A204.1 (cell line): ENCODE data around the gene STMN1.
"Not testable (repeated sequence)": the region's sequence is repeated elsewhere in the genome, so short reads cannot be mapped to it uniquely, and the experiment has no call there.

Source experiments
- FAIRE-seq: peaks from 2 replicates; lab custom pipeline; 2012; peaks lifted over from hg19 to GRCh38; lab: Jason Lieb, UNC

STMN1 gene

GRCh38 chr1:25905680-25906643, at the start of gene STMN1:
Gene STMN1 (minus strand): TSS chr1:25906419. CDS start chr1:25904676, 1,743 bp downstream.
- no peak for FAIRE-seq

GRCh38 chr1:25955553-25955952, 49.3 kb upstream of the STMN1 start:
- no peak for FAIRE-seq

GRCh38 chr1:25954282-25954938, 48.2 kb upstream of the STMN1 start:
- no peak for FAIRE-seq

DNA sequence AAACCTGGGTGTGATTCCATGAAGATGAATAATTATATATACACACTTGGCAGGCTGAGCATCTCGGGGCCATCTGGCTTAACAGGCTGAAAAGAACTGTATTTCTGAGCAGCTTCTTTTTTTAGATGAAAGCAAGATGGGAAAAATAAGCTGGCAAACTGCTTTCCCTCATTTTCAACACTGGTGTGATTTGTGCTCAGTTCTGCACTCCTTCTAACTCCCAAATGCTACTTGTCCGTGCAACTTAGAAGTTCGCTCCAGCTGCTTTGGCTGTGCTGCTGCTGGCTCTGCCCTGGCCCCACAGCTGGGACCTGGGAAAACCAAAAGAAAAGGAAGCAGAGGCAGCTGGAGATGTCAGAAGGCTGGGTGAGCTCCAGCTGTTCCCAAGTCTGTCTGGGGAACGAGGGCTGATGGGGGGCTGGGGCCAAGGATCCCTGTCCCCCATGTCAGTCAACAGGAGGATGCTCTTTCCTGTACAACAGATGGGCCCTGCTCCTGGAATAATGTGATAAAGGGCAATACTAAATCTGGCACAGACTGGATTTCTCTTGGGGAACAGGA, 46.7 kb upstream of the STMN1 start:
- FAIRE-seq, result no peak

GRCh38 chr1:25948641-25949040, 42.4 kb upstream of the STMN1 start:
- no peak for FAIRE-seq

GRCh38 chr1:25947027-25947426, 40.8 kb upstream of the STMN1 start:
- FAIRE-seq, result no peak

- no peak for FAIRE-seq
Measured at GRCh38 chr1:25945761-25946160, 39.5 kb upstream of the STMN1 start.

- FAIRE-seq, result no peak
Measured at GRCh38 chr1:25944986-25945385, 38.8 kb upstream of the STMN1 start.

DNA sequence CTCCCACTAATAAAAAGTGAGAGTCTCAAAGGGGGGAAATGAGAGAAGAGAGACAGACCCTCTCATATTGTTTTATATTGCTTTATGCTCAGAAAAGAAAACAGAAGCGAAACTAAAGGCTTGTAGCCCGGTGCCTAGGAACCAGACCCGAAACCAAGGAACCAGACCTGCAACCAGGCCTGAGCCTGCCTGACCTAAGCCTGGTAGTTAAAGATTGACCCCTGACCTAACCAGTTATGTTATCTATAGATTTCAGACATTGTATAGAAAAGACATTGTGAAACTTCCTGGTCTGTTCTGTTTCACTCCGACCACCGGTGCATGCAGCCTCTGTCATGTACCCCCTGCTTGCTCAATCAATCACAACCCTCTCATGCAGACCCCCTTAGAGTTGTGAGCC, 37.3 kb upstream of the STMN1 start:
- FAIRE-seq, result not testable (repeated sequence)

DNA sequence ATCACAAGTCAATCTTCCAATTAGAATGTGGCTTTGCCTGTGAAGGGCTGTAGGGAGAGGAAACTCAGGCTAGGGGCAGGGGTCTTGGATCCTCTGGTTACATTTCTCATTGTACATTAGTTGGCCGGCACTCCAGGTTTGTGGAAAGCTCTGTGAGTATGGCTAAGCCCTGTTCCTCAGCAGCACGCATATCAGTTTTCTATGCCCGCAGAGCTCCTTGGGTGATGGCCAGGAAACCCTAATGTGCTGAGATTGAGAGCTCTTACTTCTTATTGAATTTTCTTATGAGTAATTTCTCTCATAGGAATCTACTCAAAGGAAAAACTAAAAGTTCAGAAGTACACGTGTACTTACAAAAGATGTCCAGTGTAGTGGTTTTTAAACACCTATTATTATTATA, 30.7 kb upstream of the STMN1 start:
- no peak for FAIRE-seq

GRCh38 chr1:25933479-25934365, 27.5 kb upstream of the STMN1 start:
- FAIRE-seq, result no peak

GRCh38 chr1:25932811-25933400, 26.7 kb upstream of the STMN1 start:
- not testable (repeated sequence) for FAIRE-seq

DNA sequence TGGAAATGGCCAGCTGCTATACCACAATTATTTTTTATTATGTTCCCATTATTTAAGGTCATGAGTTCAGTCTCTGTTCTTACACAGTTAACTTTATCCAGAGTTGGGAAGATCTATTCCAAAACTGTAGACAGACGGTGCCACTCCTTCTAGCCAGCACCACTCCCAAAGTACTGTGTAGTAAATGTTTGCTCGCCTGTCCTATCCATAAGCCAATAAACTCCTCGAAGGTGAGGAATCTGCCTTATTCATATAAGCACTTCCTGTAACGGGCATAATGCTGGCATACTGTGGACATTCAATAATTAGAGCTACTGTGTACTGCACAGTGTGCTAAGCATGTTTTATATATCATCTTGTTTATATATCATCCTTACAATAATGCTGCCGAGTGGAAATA, 26.1 kb upstream of the STMN1 start:
- FAIRE-seq, result no peak

DNA sequence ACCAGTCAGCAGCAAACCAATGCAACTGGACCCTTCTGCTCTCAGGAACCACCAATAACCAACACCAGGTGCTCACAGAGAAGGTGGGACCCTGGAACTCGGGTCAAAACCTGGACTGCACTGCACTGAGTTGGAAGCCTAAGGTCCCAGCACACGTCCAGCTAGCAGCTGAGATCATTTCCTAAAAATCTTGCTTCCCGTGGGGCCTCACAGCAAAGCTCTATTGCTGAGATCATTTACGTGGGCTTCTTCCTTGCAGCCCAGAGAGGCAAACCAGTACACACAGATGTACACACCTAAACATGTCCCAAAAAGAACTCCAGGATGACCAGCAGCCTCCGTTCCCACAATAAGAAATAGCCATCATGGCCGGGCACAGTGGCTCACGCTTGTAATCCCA, 22.8 kb upstream of the STMN1 start:
- no peak for FAIRE-seq

- FAIRE-seq, result no peak
Measured at GRCh38 chr1:25927521-25928265, 21.5 kb upstream of the STMN1 start.

- no peak for FAIRE-seq
Measured at GRCh38 chr1:25926731-25927496, 20.7 kb upstream of the STMN1 start.

DNA sequence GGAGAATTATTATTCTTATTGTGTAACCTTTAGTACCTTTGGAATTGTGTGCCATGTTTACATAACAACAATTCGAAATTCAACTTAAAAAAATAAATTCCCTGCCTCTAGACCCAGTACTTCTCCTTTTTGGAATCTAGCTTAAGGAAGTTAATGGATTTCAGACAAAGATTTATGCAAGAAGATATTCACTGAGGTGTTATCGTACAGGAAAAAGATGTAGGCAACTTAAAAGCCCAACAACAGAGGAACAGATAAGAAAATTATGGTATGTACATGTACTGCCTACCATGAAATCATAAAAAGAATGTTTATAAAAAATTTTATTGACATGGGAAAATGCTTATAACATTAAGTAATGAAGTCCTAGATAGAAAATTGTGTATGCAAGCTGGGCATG, 18.2 kb upstream of the STMN1 start:
- no peak for FAIRE-seq

DNA sequence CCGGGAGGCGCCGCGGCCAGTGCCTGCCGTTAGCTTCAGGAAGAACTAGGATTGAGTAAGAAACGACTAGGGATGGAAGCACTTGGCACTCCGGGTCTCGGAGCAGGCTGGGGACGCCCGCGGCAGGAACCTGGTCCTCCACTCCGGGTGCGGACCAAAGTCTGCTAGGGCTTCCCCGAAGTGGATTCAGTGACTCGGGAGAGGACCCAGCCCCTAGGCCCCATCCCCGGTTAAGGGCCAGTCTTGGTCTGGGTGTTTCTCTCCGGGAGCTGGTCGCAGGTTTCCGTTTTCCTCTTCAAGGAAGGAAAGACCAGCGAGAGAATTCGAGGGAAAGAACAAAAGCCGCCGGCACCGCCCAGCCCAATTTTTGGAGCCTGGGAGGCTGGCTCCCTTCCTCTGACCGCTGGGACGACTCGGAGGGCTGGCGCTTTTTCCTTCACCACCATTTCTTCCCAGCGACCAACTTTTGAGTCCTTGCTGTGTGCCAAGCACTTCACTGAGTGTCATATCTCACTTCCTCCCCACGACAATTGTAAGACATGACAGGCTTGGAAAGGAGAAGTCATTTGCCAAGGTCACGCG, 16.8 kb upstream of the STMN1 start:
- FAIRE-seq, result no peak

DNA sequence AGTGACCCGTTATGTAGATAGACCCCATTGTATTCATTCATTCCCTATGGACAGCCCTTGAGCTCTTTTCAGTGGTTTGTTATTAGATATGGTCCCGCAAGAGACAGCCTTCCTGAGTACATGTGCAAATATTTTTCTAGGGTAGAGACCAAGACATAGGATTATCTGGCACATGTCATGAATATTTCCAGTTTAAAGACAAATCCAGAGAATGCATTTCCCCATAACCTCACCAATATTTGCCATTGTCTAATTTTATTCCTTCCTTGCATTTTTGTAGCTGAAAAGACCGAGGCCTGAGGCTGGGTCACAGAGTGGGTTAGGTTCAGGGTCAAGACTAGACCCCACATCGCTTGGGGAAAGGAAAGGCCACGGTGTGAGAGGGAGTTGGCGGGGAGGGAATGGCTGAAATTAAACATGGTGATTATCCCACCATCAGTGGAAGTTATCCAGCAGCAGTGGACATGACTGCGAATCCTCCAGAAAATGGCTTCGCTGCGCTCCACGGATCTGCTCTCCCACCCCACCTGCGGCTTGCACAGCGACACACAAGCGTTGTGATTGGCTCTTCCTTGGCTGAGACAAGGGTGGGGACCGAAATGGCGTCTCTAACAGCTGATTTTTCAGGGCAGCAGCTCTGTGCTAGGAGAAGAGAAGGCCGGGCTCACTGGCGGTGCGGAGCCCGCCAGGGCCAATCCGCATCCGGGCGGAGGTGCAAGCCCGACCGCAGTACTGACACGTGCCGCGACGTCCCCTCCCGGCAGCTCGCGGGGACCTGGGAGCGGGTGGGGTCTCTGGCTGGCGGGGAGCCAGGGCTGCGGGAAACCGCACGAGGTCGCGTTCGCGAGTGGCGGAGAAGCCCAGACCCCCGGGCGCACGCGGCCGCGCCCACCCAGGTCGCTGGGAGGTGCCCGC, 16.1 kb upstream of the STMN1 start:
- no peak for FAIRE-seq
